HG03095 (cell line): Measurements from ENCODE around the gene ANKRD28.
"Not testable (repeated sequence)": the region's sequence is repeated elsewhere in the genome, so short reads cannot be mapped to it uniquely, and the experiment has no call there.

Experiments
- ATAC-seq: cut with Tn5 transposase; IDR thresholded peaks from one replicate; pipeline ENCODE4 v1.9.1; 2021; ENCODE audit warnings: moderate library complexity; ENCODE audit not compliant: unreplicated experiment

The ANKRD28 gene

GRCh38 chr3:15797642-15798303 is at the start of gene ANKRD28:
Gene ANKRD28, minus strand, starts transcription at chr3:15797979. Its CDS starts 1,458 bp downstream, at chr3:15796521.
- ATAC-seq = no peak

- ATAC-seq = no peak
These were observed 49.5 kb upstream of the ANKRD28 start for GRCh38 chr3:15847239-15847638.

DNA sequence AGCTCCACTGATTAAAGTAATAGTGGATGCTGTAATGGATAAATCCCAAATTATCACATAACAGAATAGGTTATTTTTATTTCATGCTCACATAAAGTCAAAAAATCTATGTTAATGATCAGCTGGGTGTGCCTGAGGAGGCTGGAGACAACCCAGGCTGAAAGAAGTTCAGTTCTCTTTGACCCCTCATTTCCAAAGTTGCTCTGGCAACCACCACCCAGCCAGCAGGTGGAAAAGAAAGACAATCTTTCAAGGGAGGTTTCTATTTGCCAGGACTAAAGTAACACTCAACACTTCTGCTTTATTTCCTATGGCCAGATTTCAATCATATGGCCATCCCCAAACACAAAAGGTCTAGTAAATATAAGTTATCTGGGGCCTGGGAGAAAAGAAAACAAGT is 48.8 kb upstream of the ANKRD28 start:
- no peak for ATAC-seq

DNA sequence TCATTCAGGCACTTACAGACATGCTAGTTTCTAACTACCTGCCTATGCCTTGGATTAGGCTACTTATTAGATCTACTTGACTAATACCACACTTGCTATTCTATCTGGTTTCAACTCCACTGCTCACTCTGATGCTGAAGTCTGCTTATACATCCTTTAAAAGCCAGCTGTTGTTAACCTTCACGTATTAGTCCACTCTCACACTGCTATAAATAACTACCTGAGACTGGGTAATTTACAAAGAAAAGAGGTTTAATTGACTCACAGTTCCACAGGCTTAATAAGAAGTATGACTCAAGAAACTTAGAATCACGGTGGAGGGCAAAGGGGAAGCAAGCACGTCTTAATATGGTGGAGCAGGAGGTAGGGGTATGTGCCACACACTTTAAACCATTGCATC is 47.7 kb upstream of the ANKRD28 start:
- peak; percentile 75 for ATAC-seq

DNA sequence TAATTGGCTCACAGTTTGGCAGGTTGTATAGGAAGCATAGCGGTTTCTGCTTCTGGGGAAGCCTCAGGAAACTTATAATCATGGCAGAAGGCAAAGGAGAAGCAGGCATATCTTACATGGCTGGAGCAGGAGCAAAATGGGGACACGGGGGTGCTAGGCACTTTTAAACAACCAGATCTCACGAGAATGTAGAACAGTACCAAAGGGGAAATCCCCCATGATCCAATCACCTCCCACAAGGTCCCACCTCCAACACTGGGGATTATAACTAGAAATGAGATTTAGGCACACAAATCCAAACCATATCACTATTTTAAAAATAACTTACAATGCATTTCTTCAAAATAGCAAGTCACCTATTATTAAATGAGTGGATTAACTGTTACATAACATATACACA is 47.1 kb upstream of the ANKRD28 start:
- ATAC-seq = no peak

DNA sequence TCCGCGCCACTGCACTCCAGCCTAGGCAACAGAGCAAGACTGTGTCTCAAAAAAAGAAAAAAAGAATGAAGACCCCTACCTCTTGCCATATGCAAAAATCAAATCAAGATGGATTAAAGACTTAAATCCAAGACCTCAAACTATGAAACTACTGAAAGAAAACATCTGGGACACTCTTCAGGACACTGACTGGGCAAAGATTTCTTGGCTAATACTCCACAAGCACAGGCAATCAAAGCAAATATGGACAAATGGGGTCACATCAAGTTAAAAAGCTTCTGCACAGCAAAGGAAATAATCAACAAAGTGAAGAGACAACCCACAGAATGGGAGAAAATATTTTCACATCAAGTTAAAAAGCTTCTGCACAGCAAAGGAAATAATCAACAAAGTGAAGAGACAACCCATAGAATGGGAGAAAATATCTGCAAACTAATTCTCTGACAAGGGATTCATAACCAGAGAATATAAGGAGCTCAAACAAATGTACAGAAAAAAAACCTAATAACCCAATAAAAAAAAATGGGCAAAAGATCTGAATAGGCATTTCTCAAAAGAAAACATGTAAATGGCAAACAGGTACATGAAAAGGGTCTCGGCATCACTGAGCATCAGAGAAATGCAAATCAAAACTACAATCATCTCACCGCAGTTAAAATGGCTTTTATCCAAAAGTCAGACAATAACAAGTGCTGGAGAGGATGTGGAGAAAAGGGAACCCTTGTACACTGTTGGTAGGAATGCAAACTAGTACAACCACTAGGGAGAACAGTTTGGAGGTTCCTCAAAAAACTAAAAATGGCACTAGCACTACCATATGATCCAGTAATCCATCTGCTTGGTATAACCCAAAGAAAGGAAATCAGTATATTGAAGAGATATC is 43.6 kb upstream of the ANKRD28 start:
- ATAC-seq = not testable (repeated sequence)

- ATAC-seq = no peak
These were observed 41.8 kb upstream of the ANKRD28 start for GRCh38 chr3:15839568-15839967.

GRCh38 chr3:15831927-15832326 is 34.1 kb upstream of the ANKRD28 start:
- no peak for ATAC-seq

- ATAC-seq = no peak
These were observed 27.2 kb upstream of the ANKRD28 start for GRCh38 chr3:15825016-15825415.

- ATAC-seq = no peak
These were observed 25.3 kb upstream of the ANKRD28 start for GRCh38 chr3:15823092-15823491.

- ATAC-seq = no peak
These were observed 24.5 kb upstream of the ANKRD28 start for GRCh38 chr3:15822281-15822680.

DNA sequence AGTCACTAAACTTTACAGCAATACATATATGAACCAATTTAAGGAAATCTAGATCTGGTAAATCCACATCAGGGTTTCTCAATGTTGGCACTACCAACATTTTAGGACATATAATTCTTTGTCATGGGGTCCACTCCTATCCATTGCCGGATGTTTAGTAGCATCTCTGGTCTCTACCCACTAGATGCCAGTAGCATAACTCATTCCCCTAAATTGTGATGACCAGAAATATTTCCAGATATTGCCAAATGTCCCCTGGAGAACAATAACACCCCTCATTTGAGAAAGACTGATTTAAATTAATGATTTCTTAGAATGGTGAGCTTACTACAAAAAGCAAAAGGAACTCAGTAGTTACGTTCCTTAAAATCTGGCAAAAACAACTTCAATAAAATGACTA is 23.1 kb upstream of the ANKRD28 start:
- ATAC-seq = no peak

GRCh38 chr3:15819576-15819975 is 21.8 kb upstream of the ANKRD28 start:
- ATAC-seq = no peak

- no peak for ATAC-seq
These were observed 21.3 kb upstream of the ANKRD28 start for GRCh38 chr3:15819043-15819442.

- ATAC-seq = no peak
These were observed 17.9 kb upstream of the ANKRD28 start for GRCh38 chr3:15815696-15816095.

DNA sequence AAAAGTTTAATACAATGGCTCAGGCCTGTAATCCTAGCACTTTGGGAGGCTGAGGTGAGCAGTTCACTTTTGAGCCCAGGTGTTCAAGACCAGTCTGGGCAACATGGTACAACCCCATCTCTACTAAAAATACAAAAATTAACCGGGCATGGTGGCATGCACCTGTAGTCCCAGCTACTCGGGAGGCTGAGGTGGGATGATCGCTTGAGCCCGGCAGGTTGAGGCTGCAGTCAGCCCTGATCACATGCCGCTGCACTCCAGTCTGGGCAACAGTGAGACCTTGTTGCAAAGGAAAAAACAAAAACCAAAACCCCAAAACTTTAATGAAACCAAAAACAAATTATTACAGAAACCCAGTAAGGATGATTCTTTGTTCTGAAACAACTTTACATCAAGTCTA is 15.3 kb upstream of the ANKRD28 start:
- ATAC-seq = not testable (repeated sequence)

GRCh38 chr3:15812183-15812582 is 14.4 kb upstream of the ANKRD28 start:
- ATAC-seq = no peak

- ATAC-seq = no peak
These were observed 12.9 kb upstream of the ANKRD28 start for GRCh38 chr3:15810702-15811101.

- ATAC-seq = no peak
These were observed 11.5 kb upstream of the ANKRD28 start for GRCh38 chr3:15809313-15809712.

- ATAC-seq = no peak
These were observed 11.0 kb upstream of the ANKRD28 start for GRCh38 chr3:15808679-15809310.

DNA sequence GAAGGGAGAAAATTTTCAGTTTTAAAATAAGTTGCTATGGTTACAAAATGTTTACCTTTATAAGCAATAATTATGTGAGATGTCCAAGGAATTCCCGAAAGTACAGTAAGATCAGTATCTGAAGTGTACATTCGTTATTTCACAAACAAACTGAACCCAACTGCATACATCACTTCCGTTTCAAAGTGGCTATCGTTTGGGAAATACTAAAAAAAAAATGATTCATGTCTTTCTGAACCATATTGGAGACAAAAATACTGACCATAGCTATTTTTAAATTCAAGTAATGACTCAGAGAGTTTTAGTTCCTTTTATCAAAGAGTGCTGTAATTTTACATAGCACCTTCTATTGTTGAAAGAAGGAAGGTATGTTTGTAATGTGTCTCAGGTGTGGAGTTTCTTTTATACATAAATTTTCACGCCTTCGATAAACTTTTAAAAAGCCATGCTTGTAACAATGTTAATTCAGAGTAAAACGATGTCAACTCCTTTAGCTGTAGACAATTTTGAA is 8.0 kb upstream of the ANKRD28 start:
- ATAC-seq = peak; percentile 74
